NCI-H1694 (cell line): ENCODE measurements around the gene TOM1L1.
"Not testable (repeated sequence)": the region's sequence is repeated elsewhere in the genome, so short reads cannot be mapped to it uniquely, and the experiment has no call there.

Experiments
- DNase-seq: peaks from one replicate; lab custom pipeline; 2025; lab: John Stamatoyannopoulos, UW

TOM1L1 gene, protein sequence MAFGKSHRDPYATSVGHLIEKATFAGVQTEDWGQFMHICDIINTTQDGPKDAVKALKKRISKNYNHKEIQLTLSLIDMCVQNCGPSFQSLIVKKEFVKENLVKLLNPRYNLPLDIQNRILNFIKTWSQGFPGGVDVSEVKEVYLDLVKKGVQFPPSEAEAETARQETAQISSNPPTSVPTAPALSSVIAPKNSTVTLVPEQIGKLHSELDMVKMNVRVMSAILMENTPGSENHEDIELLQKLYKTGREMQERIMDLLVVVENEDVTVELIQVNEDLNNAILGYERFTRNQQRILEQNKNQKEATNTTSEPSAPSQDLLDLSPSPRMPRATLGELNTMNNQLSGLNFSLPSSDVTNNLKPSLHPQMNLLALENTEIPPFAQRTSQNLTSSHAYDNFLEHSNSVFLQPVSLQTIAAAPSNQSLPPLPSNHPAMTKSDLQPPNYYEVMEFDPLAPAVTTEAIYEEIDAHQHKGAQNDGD

DNA sequence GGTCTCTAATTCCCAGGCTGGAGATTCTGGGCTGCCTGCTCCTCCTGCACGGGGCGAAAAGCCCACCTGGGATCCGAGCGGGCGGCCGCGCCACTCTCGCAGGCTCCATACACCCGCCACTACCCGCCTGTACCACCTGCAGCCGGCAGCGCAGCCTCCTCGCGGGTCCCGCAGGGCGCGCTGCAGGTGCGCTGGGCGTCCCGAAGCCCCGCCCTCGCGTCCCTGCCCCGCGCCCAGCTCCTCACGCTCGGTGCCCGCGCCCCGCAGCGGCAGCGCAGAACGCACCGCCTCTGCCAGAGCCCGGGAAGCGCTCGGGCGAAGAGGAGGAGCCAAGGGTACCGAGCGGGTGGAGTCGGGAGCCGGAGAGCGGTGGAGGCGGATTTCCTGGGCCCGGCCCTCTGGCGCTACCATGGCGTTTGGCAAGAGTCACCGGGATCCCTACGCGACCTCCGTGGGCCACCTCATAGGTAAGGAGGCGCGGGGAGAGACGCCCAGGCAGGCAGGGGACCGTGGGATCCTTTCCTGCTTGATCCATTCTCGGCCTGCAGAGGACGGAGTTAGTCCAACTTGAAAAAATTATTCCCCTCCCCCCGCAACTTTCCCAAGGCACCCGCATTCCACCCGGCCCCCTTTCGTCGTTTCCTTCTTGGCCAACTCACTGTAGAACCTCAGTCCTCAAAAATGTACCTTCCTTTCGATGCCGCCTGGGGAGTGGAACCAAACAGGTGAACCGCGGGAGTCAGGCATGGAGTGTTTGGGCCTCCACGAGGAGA, at the start of gene TOM1L1:
TOM1L1 (plus strand) TSS at position 396 of the 773 bp plus-strand sequence; CDS start at position 410, 14 bp downstream.
- peak; percentile 76 for DNase-seq

DNA sequence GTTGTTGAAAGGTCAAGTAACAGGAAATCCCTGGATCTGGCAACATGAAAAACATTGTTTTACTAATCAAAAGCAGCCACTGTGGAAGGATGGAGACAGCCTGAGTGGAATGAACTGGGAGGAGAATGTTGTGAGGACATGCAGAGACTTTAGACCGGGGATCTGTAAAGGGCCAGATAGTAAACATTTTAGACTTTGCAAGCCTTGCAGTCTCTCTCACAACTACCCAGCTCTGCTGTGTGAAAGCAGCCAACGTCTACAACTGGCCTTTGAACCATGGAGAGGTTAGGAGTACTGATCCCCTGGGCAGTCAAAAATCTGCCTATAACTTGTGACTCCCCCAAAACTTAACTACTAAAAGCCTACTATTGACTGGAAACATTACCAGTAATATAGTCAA, 41.5 kb upstream of the TOM1L1 start:
- DNase-seq, result no peak

DNA sequence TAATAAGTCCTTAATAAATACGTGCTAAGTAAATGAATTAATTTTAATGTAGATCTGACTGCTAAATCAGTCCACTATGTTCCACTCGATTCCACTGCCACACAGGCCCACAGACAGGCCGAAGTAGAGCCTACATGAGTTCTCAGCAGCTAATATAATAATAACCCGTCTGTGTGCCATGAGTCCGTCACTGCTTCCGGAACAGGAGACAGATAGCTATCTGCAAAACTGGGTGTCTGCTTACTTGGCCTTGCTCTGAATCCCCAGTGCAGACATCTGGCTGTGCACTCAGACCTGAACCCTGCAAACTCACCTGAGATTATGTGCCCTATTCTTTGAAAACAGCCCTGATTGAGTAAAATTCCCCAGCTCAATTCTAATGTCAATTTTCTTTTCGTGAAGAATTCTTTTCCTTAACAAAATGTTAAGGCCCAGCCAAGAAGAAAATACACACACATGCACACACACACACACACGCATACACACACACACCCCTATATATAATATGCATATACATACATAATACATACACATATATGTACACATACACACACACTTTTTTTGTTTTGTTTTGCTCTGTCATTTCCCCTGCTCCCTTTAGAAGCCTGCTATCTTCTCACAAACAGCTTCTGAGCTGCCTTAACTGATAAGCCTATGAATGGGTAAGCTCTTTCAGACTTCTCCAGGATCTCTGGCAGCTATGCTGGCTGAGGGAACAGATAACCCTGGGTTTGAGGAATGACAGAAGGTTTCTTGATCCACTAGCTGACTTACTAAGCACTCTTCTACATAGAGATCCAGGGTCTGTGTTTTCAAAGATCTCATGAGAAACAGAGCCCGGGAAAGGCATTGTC, 39.8 kb upstream of the TOM1L1 start:
- DNase-seq, result no peak

DNA sequence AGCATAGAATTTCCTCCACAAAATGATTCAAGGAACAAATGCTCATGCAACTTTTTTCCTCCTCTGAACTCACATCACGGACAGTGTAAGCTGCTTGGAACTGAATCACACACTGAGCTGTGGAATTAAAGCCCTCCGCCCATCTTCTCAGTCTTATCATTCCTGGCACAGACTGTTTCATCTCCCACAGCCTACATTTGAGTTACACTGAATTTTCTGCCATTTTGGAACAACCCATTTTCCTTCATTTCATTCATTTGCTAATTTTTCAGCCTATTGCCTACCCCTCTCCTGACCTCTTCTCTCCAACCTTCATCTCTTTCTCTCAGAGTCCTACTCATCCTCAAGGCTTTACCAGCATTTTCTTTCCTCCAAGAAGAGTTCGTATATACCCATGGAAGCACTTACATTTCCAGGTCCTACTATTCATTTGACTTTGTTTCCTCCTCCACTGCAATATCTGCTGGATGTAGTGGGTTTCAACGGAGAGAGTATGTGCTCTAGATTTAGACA, 39.1 kb upstream of the TOM1L1 start:
- no peak for DNase-seq

DNA sequence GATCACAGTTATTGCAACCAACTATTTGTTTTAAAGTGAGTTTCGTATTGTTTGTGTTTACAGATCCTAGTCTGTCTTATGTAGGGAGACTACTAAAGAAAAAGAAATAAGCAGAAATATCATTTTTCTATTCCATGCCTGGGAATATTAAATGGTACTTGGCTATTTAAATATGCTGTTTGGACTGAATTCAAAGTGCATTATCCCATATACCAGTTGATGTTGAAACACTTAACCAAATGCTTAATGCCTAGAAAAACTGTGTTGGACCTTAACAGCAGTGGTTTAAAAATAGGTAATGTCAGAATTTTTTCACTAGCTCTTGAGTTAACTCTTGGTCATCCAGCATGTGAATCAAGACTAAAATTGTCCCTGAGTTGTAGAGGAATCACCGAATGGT, 37.5 kb upstream of the TOM1L1 start:
- DNase-seq, result no peak

DNA sequence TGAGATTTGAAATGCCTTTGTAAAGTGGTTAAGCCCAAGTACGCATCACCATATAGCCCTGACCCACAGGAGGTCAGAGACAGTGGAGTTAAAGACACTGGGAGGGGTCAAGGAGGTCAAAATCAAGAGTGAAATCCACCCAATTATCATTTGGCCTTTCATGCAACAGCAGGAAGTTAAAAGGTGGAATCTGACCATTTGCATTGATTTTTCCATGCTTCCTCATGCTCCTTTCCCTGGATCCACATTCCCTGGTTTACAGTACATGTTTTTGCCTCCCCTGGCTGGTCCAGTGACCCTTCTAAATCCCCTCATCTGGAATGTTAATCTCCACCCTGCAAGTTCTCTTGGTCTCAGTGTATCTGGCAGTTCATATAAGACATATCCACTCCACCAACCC, 36.6 kb upstream of the TOM1L1 start:
- no peak for DNase-seq

DNA sequence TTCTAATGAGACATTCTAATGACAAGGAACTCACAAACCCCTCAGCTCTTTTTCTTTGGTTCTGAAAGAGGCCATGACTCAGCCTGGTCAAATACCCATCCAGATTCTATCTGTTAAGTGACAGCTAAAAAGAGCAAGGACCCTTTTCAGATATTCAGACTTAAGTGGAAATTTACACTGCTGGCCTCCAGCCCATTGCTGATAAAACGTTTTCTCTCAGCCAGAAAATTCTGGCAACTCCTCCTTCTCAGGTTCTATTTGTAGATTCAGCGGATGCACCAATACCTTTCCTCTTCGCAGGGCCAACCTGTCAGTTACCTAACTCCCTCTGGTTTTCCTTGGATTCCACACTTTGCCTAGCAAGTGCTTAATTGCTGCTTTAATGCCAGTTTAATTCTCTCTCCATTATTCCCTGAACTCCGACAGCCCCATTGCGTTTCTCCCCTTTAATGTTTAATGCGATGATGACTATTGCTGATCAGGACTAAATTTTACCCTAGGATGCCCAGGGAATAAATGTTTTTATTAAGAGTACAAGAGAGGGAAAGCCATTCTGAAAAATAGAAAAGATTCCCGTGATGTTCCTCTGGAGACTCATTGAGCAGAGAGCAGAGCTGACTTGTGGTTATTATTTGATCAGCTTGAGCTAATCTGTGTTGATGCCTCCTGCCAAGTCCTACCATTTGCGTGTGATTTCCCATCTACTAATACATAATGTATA, 35.9 kb upstream of the TOM1L1 start:
- no peak for DNase-seq

DNA sequence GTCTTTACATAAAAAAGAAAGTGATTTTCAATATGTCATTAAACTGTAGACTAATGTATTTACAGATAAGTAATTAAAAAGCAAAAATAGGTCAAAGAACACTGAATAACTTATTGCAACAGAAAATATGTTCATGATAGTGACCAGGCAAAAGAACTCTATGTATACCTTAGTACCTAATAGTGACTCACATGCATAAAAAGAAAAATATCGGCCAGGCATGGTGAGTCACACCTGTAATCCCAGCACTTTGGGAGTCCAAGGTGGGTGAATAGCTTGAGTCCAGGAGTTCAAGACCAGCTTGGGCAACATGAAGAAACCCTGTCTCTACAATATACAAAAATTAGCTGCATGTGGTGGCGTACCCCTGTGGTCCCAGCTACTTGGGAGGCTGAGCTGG, 33.0 kb upstream of the TOM1L1 start:
- DNase-seq, result no peak

DNA sequence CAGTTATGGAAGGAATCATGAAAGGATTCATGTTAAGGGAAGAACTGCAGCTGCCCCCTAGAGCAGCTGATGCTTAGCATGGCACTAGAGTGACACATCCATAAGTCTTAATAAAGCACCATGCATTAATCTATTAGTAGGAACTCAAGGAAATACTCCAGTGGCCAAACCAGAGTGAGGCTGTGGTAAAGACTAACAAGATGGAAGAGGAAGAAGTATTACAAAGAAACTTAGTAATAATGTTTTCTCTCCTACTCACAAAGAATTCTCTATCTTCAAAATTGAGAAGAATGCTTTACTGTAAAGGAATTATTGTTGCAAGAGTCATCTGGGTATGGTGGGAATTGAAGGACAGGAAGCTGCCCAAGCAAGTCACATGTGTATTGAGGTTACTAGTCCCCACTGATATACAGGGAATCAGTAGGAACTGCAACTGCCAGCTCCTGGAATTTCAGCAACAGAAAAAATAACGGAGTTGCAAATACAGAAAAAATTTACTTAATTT, 29.9 kb upstream of the TOM1L1 start:
- no peak for DNase-seq

DNA sequence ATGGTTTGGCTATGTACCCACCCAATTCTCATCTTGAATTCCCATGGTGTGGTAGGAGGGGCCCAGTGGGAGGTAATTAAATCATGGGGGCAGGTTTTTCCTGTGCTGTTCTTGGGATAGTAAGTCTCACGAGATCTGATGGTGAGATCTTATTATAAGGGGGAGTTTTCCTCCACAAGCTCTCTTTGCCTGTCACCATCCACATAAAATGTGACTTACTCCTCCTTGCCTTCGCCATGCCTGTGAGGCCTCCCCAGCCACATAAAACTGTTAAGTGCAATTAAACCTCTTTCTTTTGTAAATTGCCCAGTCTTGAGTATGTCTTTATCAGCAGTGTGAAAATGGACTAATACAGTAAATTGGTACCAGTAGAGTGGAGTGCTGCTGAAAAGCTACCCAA, 24.7 kb upstream of the TOM1L1 start:
- not testable (repeated sequence) for DNase-seq

DNA sequence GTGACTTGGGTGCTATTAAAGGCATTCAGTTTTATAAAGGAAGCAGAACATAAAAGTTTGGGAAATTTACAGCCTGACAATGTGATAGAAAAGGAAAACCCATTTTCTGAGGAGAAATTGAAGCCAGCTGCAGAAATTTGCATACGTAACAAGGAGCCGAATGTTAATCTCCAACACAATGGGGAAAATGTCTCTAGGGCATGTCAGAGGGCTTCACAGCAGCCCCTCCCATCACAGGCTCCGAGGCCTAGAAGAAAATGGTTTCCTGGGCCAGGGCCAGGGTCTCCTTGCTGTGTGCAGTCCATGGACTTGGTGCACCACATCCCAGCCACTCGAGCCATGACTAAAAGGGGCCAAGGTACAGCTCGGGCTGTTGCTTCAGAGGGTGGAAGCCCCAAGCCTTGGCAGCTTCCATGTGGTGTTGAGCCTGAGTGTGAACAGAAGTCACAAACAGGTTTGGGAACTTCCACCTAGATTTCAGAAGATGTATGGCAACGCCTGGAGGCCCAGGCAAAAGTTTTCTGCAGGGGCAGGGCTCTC, 23.9 kb upstream of the TOM1L1 start:
- no peak for DNase-seq

DNA sequence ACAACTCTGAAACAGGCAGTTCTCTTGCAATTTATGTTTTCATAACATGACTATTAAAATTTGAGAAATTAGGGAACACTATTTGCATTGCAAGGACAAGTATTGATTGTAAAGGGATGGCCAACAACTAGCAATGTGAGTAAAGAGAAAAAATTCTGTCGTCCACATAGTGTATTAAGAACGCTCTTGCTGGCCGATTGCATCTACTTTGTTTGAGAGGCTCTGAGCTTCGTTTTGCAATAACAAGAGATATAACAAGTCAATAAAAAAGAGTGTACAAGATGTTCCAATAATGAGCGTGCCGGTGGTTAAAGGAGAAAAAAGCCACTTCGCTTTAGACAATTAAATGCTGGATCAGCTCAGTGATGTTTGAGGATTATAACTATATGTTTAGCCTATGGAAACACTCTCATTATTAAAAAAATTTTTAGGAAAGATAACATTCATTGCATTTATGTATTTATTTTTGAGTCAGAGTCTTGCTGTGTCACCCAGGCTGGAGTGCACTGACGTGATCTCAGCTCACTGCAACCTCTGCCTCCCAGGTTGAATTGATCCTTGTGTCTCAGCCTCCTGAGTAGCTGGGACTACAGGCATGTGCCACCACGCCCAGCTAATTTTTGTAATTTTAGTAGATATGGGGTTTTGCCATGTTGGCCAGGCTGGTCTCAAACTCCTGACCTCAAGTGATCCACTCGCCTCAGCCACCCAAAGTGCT, 19.2 kb upstream of the TOM1L1 start:
- DNase-seq, result no peak

DNA sequence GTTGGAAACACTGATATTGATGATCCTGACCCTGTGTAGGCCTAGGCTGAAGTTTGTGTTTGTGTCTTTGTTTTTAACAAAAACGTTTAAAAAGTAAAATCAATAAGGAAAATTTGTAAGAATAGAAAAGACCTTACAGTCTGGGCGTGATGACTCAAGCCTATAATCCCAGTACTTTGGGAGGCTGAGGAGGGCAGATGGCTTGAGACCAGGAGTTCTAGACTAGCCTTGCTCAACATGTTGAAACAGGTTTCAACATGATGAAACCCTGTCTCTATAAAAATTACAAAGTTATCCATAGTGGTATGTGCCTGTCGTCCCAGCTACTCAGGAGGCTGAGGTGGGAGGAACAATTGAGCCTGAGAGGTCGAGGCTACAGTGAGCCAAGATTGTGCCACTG, 18.3 kb upstream of the TOM1L1 start:
- no peak for DNase-seq

DNA sequence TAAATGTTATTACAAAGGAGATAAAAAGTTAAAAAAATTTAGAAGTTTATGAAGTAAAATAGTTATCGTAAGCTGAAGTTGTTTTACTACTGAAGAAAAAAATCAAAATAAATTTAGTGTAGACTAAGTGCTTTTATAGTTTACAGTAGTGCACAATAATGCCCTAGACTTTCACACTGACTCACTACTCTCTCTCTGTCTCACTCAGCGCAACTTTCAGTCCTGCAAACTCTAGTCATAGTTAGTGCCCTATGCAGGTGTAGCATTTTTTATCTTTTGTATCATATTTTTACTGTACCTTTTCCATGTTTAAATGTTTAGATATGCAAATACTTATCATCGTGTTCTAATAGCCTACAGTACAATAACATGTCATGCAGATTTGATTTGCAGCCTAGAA, 17.7 kb upstream of the TOM1L1 start:
- DNase-seq, result no peak

DNA sequence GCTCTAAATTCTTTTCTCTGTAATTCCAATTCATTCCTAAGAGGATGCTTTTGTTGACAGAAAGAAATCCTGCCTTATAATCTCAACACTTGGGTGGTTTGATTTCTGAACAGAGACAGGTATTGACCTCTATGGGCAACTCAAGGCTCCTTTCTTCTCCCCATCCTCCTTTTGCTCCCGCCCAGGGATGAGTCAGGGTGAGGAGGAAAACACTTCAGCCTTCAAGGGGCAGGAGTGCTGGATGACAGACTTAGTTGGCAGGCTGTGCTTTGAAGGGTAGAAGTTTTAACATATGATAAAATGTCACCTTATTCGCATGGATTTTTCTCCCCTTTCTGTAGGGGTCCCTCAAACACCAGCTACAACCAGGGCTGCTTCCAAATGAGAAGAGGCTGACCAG, 16.7 kb upstream of the TOM1L1 start:
- DNase-seq, result no peak

DNA sequence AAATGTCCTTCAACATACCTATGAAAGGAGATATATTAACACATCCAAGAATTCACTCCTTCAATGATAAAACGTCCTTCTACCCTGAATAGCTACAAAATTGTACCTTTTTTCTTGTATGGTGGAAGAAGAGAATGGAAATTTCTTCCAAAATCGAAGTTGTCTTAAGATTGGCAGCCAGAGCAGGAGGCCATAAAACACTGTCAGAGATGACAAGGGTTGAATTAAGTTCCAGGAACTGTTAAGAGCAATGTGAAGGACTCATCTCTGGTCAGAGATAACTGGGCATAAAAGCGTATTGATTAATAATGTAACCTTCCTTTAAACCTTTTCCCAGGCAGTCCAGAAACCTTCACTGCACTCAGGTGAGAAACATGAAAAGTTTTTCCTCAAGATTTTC, 12.9 kb upstream of the TOM1L1 start:
- no peak for DNase-seq

DNA sequence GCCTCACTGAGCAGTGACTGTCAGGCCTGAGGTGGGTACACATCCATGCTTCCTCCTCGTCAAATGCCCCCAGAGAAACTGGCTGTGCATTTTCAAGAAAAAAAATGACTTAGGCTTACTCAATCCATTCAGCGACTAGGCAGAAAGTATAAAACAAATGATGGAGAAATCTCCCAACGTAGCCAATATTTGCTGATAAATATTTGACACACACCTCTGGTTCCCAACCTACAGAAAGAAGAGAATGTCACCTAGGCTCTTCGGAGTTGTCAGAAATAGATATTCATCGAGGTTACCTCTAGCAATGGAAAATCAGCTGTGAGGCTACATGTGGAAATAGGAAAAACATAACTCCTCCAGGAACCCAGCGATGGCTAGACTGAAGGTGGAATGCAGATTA, 12.4 kb upstream of the TOM1L1 start:
- DNase-seq, result no peak

DNA sequence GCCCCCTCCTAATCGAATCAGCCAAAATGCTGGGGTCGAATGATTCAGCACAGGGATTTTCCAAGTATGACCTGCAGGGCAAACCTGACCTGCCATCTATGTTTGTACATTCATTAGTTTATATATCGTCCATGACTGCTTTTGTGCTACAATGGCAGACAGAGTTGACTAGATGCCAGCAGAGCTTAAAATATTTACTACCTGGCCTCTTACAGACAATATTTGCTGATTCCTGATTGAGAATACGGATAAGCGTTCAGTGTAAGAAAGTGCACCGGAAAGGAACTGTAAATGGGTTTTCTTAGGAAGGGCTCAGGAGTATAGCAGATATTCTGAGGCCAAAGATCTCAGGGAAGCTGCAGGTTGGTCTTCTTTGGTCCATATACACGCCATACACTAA, 11.7 kb upstream of the TOM1L1 start:
- DNase-seq, result no peak

DNA sequence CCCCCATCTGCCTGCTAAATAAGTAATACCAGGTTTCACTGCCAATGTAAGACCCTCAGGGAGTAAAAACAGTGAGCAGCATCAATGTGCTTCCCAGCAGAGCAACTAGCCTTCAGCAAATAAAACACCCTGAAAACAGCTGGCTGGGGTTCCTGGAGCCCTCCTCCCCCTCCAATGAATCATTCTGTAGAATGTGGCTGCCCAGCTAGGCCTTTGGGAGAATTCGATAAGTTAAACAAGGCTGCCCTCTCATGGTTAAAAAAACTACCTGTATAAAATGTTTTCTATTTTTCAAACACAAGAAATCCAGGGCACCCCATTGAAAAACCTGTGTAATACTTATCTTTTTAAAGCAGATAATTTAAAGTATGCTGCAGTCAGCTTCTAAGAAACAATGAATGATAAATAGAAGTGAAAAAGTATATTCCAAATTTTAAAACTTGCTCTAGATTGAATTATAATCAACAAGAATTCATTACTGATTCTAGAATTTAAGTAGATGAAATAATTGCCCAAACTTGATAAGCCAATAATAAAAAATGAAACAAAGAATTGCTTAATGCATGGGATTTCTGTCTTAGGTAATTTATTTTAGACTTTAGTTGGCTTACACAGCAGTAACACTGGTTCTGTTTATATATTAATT, 9.4 kb upstream of the TOM1L1 start:
- peak; percentile 91 for DNase-seq

DNA sequence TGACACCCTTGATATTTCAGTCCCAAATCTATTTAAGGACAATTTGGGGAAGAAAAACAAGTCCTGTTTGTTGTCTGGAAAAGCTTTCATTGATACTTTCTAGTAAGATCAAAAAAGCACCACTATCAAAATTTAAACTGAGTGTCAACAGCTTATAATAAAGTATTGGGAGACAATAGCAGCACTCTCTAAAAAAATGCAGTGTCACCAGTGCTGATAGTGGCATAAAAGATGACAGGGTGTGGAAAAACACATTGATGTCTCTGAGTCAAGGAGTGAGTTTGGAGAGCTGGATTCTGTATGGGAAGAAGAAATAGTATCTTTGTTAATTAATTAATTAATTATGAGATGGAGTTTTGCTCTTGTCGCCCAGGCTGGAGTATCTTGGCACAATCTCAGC, 8.3 kb upstream of the TOM1L1 start:
- no peak for DNase-seq
